ENCODE results near the gene QTRT2. TPM values are rescaled to one million over a fixed set of nuclear protein-coding genes. Genes with fewer than 3 reads are reported as not detected.

The QTRT2 gene
- total and polyA plus RNA-seq, 4 donors: 5.3 to 33.0 (median 18.5) TPM

- no peak for TF ChIP-seq CTCF (IDR thresholded peaks at IDR 0.05; ENCODE audit: control extremely low read depth, extremely low read depth)
- Histone ChIP-seq H3K4me3 (no peak overlapping the region), H3K9me3 (ENCODE audit: control insufficient read depth in 4 of 4, insufficient read depth in 3 of 4, low read length in 3 of 4) (no peaks in the 10 kb centered on the region), H3K27me3 (ENCODE audit: control insufficient read depth in 3 of 3, insufficient read depth in 3 of 3, low read length in 2 of 3) (no peaks in the 10 kb centered on the region), H3K36me3 (ENCODE audit: control insufficient read depth in 4 of 4, insufficient read depth in 4 of 4, low read length in 4 of 4) (peaks cover 18 to 37% (median 30%) of the 10 kb centered on the region in 4 donors), H3K4me1 (ENCODE audit: control insufficient read depth in 5 of 5, insufficient read depth in 5 of 5, low read length in 5 of 5) (peaks cover 0 to 10% (median 0%) of the 10 kb centered on the region in 5 donors), H3K27ac (ENCODE audit: low read depth in 1 of 2, low read length in 1 of 2) (no peak overlapping the region), H3K9ac (ENCODE audit: insufficient read depth in 1 of 2, low read length in 2 of 2) (no peak overlapping the region)
- DNase-seq: no peak
- ATAC-seq (ENCODE audit: insufficient read depth, low FRiP score): no peak
Observed at GRCh38 chr3:114080201-114080600, 23.7 kb downstream of the QTRT2 start.

GRCh38 chr3:114081037-114081436, 24.5 kb downstream of the QTRT2 start:
- Histone ChIP-seq H3K4me3 (no peak overlapping the region), H3K4me1 (ENCODE audit: control insufficient read depth in 5 of 5, insufficient read depth in 5 of 5, low read length in 5 of 5) (peaks cover 0 to 10% (median 0%) of the 10 kb centered on the region in 5 donors), H3K9ac (ENCODE audit: insufficient read depth in 1 of 2, low read length in 2 of 2) (no peak overlapping the region), H3K27me3 (ENCODE audit: control insufficient read depth in 3 of 3, insufficient read depth in 3 of 3, low read length in 2 of 3) (no peaks in the 10 kb centered on the region), H3K36me3 (ENCODE audit: control insufficient read depth in 4 of 4, insufficient read depth in 4 of 4, low read length in 4 of 4) (peaks cover 20 to 43% (median 35%) of the 10 kb centered on the region in 4 donors), H3K9me3 (ENCODE audit: control insufficient read depth in 4 of 4, insufficient read depth in 3 of 4, low read length in 3 of 4) (no peaks in the 10 kb centered on the region), H3K27ac (ENCODE audit: low read depth in 1 of 2, low read length in 1 of 2) (no peak overlapping the region)
- DNase-seq (no peak), ATAC-seq (ENCODE audit: insufficient read depth, low FRiP score) (no peak)
- no peak for TF ChIP-seq CTCF (IDR thresholded peaks at IDR 0.05; ENCODE audit: control extremely low read depth, extremely low read depth)

- DNase-seq (no peak), ATAC-seq (ENCODE audit: insufficient read depth, low FRiP score) (no peak)
- no peaks in the 10 kb centered on the region for H3K27me3 ChIP-seq (ENCODE audit: control insufficient read depth in 3 of 3, insufficient read depth in 3 of 3, low read length in 2 of 3)
- no peaks in the 10 kb centered on the region for H3K9me3 ChIP-seq (ENCODE audit: control insufficient read depth in 4 of 4, insufficient read depth in 3 of 4, low read length in 3 of 4)
- 98% methylated on average over 2 of the region's 2 CpGs for WGBS, 2 donors
- H3K9ac ChIP-seq (ENCODE audit: insufficient read depth in 1 of 2, low read length in 2 of 2): no peak overlapping the region
- TF ChIP-seq CTCF (IDR thresholded peaks at IDR 0.05; ENCODE audit: control extremely low read depth, extremely low read depth): no peak
- peaks cover 0 to 10% (median 0%) of the 10 kb centered on the region in 5 donors for H3K4me1 ChIP-seq (ENCODE audit: control insufficient read depth in 5 of 5, insufficient read depth in 5 of 5, low read length in 5 of 5)
- no peak overlapping the region for H3K27ac ChIP-seq (ENCODE audit: low read depth in 1 of 2, low read length in 1 of 2)
- peaks cover 19 to 33% (median 25%) of the 10 kb centered on the region in 4 donors for H3K36me3 ChIP-seq (ENCODE audit: control insufficient read depth in 4 of 4, insufficient read depth in 4 of 4, low read length in 4 of 4)
- no peak overlapping the region for H3K4me3 ChIP-seq
Observed at GRCh38 chr3:114083112-114083511, 26.6 kb downstream of the QTRT2 start.

- Histone ChIP-seq H3K9me3 (ENCODE audit: control insufficient read depth in 4 of 4, insufficient read depth in 3 of 4, low read length in 3 of 4) (no peaks in the 10 kb centered on the region), H3K4me1 (ENCODE audit: control insufficient read depth in 5 of 5, insufficient read depth in 5 of 5, low read length in 5 of 5) (no peaks in the 10 kb centered on the region), H3K36me3 (ENCODE audit: control insufficient read depth in 4 of 4, insufficient read depth in 4 of 4, low read length in 4 of 4) (peaks cover 19 to 26% (median 22%) of the 10 kb centered on the region in 4 donors), H3K9ac (ENCODE audit: insufficient read depth in 1 of 2, low read length in 2 of 2) (no peak overlapping the region), H3K4me3 (no peak overlapping the region), H3K27ac (ENCODE audit: low read depth in 1 of 2, low read length in 1 of 2) (no peak overlapping the region), H3K27me3 (ENCODE audit: control insufficient read depth in 3 of 3, insufficient read depth in 3 of 3, low read length in 2 of 3) (no peaks in the 10 kb centered on the region)
- no peak for ATAC-seq (ENCODE audit: insufficient read depth, low FRiP score)
- 93 to 95% methylated on average over 2 of the region's 2 CpGs for WGBS, 2 donors
- TF ChIP-seq CTCF (IDR thresholded peaks at IDR 0.05; ENCODE audit: control extremely low read depth, extremely low read depth): no peak
- no peak for DNase-seq
Observed at GRCh38 chr3:114086356-114086755, 29.8 kb downstream of the QTRT2 start.

Measured in lung (tissue), 12 donors.